WTC11 (cell line): Measurements from ENCODE around the gene ARL5B.

Source experiments
- ESRRA ChIP-seq: sonication (generic); formaldehyde crosslinking; IDR thresholded peaks from 2 replicates; pipeline ENCODE4 v1.8.1; 2022; ENCODE audit warnings: mild to moderate bottlenecking, missing genetic modification reagents, borderline replicate concordance
- IRF2 ChIP-seq: sonication (generic); formaldehyde crosslinking; IDR thresholded peaks from 2 replicates; pipeline ENCODE4 v1.8.0; 2022; ENCODE audit warnings: low read depth, missing genetic modification reagents, borderline replicate concordance
- MXD4 ChIP-seq: fragments of 250-450 bp; sonication (Bioruptor Pico); IDR thresholded peaks from 2 replicates; pipeline ENCODE4 v1.8.0; 2021; ENCODE audit warnings: mild to moderate bottlenecking, moderate library complexity, borderline replicate concordance
- MYBL2 ChIP-seq: sonication (generic); formaldehyde crosslinking; IDR thresholded peaks from 2 replicates; pipeline ENCODE4 v1.8.1; 2023; ENCODE audit warnings: mild to moderate bottlenecking, moderate library complexity, missing genetic modification reagents
- TP53 ChIP-seq: sonication (generic); formaldehyde crosslinking; IDR thresholded peaks from 2 replicates; pipeline ENCODE4 v1.8.1; 2023; ENCODE audit warnings: mild to moderate bottlenecking, missing genetic modification reagents
- ZNF263 ChIP-seq: sonication (generic); formaldehyde crosslinking; IDR thresholded peaks from 2 replicates; pipeline ENCODE4 v1.8.1; 2022; ENCODE audit warnings: low read depth, mild to moderate bottlenecking, moderate library complexity, missing genetic modification reagents
- TF ChIP-seq, protein P1 (sequence below): sonication (generic); formaldehyde crosslinking; IDR thresholded peaks from 2 replicates; pipeline ENCODE4 v1.8.1; 2022; ENCODE audit warnings: mild to moderate bottlenecking, moderate library complexity, missing genetic modification reagents
- TF ChIP-seq, protein P2 (sequence below): fragments of 200-600 bp; IDR thresholded peaks from 2 replicates; pipeline ENCODE4 v1.8.0; 2022; ENCODE audit warnings: antibody characterized with exemption
- TF ChIP-seq, protein P3 (sequence below): sonication (generic); formaldehyde crosslinking; IDR thresholded peaks from 2 replicates; pipeline ENCODE4 v1.8.1; 2022; ENCODE audit warnings: low read depth, mild to moderate bottlenecking, moderate library complexity, missing genetic modification reagents, borderline replicate concordance
- TF ChIP-seq, protein P4 (sequence below): sonication (generic); formaldehyde crosslinking; IDR thresholded peaks from 2 replicates; pipeline ENCODE4 v1.8.0; 2022; ENCODE audit warnings: mild to moderate bottlenecking, missing genetic modification reagents

DNA sequence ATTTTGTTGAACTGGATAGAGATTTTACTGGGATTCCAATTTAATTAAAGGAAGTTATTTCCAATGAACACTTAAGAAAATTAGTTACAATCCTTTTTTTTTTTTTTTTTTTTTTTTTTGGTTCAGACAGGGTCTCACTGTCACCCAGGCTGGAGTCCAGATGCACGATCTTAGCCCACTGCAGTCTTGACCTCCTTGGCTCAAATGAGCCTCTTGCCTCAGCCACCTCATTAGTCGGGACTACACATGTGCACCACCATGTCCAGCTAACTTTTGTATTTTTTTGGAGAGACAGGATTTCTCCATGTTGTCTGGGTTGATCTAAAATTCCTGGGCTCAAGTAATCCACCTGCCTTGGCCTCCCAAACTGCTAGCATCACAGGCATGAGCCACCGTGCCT is 2.5 kb upstream of the ARL5B start:
- TF ChIP-seq IRF2 (CRISPR knock-in tag): no peak
- no peak for TF ChIP-seq ESRRA (CRISPR knock-in tag)
- TF ChIP-seq TP53 (CRISPR knock-in tag): no peak
- TF ChIP-seq MYBL2 (CRISPR knock-in tag): no peak
- TF ChIP-seq, protein P1, sequence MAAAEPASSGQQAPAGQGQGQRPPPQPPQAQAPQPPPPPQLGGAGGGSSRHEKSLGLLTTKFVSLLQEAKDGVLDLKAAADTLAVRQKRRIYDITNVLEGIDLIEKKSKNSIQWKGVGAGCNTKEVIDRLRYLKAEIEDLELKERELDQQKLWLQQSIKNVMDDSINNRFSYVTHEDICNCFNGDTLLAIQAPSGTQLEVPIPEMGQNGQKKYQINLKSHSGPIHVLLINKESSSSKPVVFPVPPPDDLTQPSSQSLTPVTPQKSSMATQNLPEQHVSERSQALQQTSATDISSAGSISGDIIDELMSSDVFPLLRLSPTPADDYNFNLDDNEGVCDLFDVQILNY (CRISPR knock-in tag): no peak
- no peak for TF ChIP-seq ZNF263
- TF ChIP-seq, protein P2, sequence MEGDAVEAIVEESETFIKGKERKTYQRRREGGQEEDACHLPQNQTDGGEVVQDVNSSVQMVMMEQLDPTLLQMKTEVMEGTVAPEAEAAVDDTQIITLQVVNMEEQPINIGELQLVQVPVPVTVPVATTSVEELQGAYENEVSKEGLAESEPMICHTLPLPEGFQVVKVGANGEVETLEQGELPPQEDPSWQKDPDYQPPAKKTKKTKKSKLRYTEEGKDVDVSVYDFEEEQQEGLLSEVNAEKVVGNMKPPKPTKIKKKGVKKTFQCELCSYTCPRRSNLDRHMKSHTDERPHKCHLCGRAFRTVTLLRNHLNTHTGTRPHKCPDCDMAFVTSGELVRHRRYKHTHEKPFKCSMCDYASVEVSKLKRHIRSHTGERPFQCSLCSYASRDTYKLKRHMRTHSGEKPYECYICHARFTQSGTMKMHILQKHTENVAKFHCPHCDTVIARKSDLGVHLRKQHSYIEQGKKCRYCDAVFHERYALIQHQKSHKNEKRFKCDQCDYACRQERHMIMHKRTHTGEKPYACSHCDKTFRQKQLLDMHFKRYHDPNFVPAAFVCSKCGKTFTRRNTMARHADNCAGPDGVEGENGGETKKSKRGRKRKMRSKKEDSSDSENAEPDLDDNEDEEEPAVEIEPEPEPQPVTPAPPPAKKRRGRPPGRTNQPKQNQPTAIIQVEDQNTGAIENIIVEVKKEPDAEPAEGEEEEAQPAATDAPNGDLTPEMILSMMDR: no peak
- TF ChIP-seq, protein P3, sequence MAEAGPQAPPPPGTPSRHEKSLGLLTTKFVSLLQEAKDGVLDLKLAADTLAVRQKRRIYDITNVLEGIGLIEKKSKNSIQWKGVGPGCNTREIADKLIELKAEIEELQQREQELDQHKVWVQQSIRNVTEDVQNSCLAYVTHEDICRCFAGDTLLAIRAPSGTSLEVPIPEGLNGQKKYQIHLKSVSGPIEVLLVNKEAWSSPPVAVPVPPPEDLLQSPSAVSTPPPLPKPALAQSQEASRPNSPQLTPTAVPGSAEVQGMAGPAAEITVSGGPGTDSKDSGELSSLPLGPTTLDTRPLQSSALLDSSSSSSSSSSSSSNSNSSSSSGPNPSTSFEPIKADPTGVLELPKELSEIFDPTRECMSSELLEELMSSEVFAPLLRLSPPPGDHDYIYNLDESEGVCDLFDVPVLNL (CRISPR knock-in tag): no peak
- TF ChIP-seq, protein P4, sequence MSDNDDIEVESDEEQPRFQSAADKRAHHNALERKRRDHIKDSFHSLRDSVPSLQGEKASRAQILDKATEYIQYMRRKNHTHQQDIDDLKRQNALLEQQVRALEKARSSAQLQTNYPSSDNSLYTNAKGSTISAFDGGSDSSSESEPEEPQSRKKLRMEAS (CRISPR knock-in tag): no peak
- no peak for TF ChIP-seq MXD4
